Trophoblast cell (in vitro differentiated cells and primary cell): ENCODE data around the gene LIPC.

Experiments
- DNase-seq, 2 donors: peaks; one replicate each; pipeline ENCODE4 v3.0.0-alpha.2; 2016
- H2AFZ ChIP-seq: 2 replicates; pipeline ENCODE4 v1.6.1; 2013; ENCODE audit warnings: low read length, moderate library complexity, mild to moderate bottlenecking; ENCODE audit not compliant: insufficient read depth, poor library complexity
- H2AK5ac ChIP-seq: 2 replicates; pipeline ENCODE4 v1.6.1; 2013; ENCODE audit warnings: mild to moderate bottlenecking, low read length
- H2BK120ac ChIP-seq: 2 replicates; pipeline ENCODE4 v1.6.1; 2013; ENCODE audit warnings: low read length, mild to moderate bottlenecking, moderate library complexity; ENCODE audit not compliant: insufficient read depth, poor library complexity
- H2BK12ac ChIP-seq: 2 replicates; pipeline ENCODE4 v1.6.1; 2013; ENCODE audit warnings: mild to moderate bottlenecking, low read length, moderate library complexity
- H2BK5ac ChIP-seq: 2 replicates; pipeline ENCODE4 v1.6.1; 2013; ENCODE audit warnings: low read length, low read depth, moderate library complexity, mild to moderate bottlenecking; ENCODE audit not compliant: poor library complexity
- H3K14ac ChIP-seq: 2 replicates; pipeline ENCODE4 v1.6.1; 2013; ENCODE audit warnings: mild to moderate bottlenecking, low read length
- H3K18ac ChIP-seq: 2 replicates; pipeline ENCODE4 v1.6.1; 2013; ENCODE audit warnings: mild to moderate bottlenecking, low read length
- H3K23ac ChIP-seq: 2 replicates; pipeline ENCODE4 v1.6.1; 2013; ENCODE audit warnings: low read length
- H3K27ac ChIP-seq: 2 replicates; pipeline ENCODE4 v1.5.1; 2013; ENCODE audit warnings: low read depth, mild to moderate bottlenecking, inconsistent platforms, low read length, moderate library complexity
- H3K27me3 ChIP-seq: 2 replicates; pipeline ENCODE4 v1.6.1; 2013; ENCODE audit warnings: inconsistent platforms, mild to moderate bottlenecking, low read length, moderate library complexity; ENCODE audit not compliant: insufficient read depth
- H3K36me3 ChIP-seq, 2 experiments: 1 replicate in 1 of 2; 2 replicates in 1 of 2; pipeline ENCODE4 v1.6.1; 2013; ENCODE audit warnings: low read length in 2 of 2, mild to moderate bottlenecking in 2 of 2, moderate library complexity in 1 of 2; ENCODE audit not compliant: insufficient read depth in 2 of 2, control insufficient read depth in 1 of 2
- H3K4ac ChIP-seq: 2 replicates; pipeline ENCODE4 v1.6.1; 2013; ENCODE audit warnings: low read depth, mild to moderate bottlenecking, low read length, moderate library complexity
- H3K4me1 ChIP-seq, 2 experiments: 1 replicate in 1 of 2; 2 replicates in 1 of 2; pipeline ENCODE4 v1.6.1; 2013; ENCODE audit warnings: low read length in 2 of 2, mild to moderate bottlenecking in 2 of 2, moderate library complexity in 1 of 2; ENCODE audit not compliant: insufficient read depth in 2 of 2, control insufficient read depth in 1 of 2
- H3K4me2 ChIP-seq: 2 replicates; pipeline ENCODE4 v1.6.1; 2013; ENCODE audit warnings: inconsistent platforms, mild to moderate bottlenecking, low read length, moderate library complexity
- H3K4me3 ChIP-seq: 2 replicates; pipeline ENCODE4 v1.5.1; 2013; ENCODE audit warnings: mild to moderate bottlenecking, low read depth, low read length, inconsistent platforms
- H3K79me1 ChIP-seq: one replicate; pipeline ENCODE4 v1.6.1; 2013; ENCODE audit warnings: low read length
- H3K79me2 ChIP-seq: 2 replicates; pipeline ENCODE4 v1.6.1; 2013; ENCODE audit warnings: low read length, mild to moderate bottlenecking; ENCODE audit not compliant: control insufficient read depth, insufficient read depth, poor library complexity
- H3K9ac ChIP-seq: 2 replicates; pipeline ENCODE4 v1.6.1; 2013; ENCODE audit warnings: mild to moderate bottlenecking, low read length
- H3K9me3 ChIP-seq: 2 replicates; pipeline ENCODE4 v1.6.1; 2013; ENCODE audit warnings: low read depth, mild to moderate bottlenecking, control low read depth, inconsistent platforms, low read length; ENCODE audit not compliant: insufficient read depth
- H4K12ac ChIP-seq: 2 replicates; pipeline ENCODE4 v1.6.1; 2013; ENCODE audit warnings: low read depth, mild to moderate bottlenecking, low read length, moderate library complexity
- H4K8ac ChIP-seq: 2 replicates; pipeline ENCODE4 v1.6.1; 2013; ENCODE audit warnings: low read depth, mild to moderate bottlenecking, low read length, moderate library complexity
- H4K91ac ChIP-seq: one replicate; pipeline ENCODE4 v1.6.1; 2013; ENCODE audit warnings: low read depth, mild to moderate bottlenecking, low read length, moderate library complexity
- WGBS: extraction: QIAGEN DNeasy Blood & Tissue Kit; methylation state at CpG from one replicate; pipeline ENCODE4 v1.1.7; 2013; ENCODE audit warnings: missing lambda C conversion rate; ENCODE audit not compliant: insufficient read length, insufficient coverage; ENCODE audit errors: extremely low coverage; 5-methylcytosine and 5-hydroxymethylcytosine counted together

Gene LIPC

GRCh38 chr15:58407236-58407775 lies 24.5 kb upstream of the LIPC start:
- H3K4me1 ChIP-seq = no peaks in the 10 kb centered on the region
- no peak overlapping the region for H3K4me2 ChIP-seq
- no peak overlapping the region for H3K18ac ChIP-seq
- H2AK5ac ChIP-seq = no peak overlapping the region
- H3K27ac ChIP-seq = no peak overlapping the region
- no peak overlapping the region for H2BK120ac ChIP-seq
- no peak overlapping the region for H2BK5ac ChIP-seq
- H3K14ac ChIP-seq = no peak overlapping the region
- H2BK12ac ChIP-seq = no peak overlapping the region
- H3K4me3 ChIP-seq = no peak overlapping the region
- no peak overlapping the region for H2AFZ ChIP-seq
- H3K4ac ChIP-seq = no peak overlapping the region
- no peak overlapping the region for H4K12ac ChIP-seq
- H3K79me1 ChIP-seq = peaks cover 2% of the 10 kb centered on the region
- no peak for DNase-seq
- H3K27me3 ChIP-seq = no peaks in the 10 kb centered on the region
- no peak overlapping the region for H4K91ac ChIP-seq
- no CpG with 5 or more reads among the region's 1 CpG for WGBS
- H3K79me2 ChIP-seq = no peaks in the 10 kb centered on the region
- no peak overlapping the region for H3K9ac ChIP-seq
- no peaks in the 10 kb centered on the region for H3K9me3 ChIP-seq
- no peak overlapping the region for H3K23ac ChIP-seq
- no peak overlapping the region for H4K8ac ChIP-seq
- H3K36me3 ChIP-seq = no peaks in the 10 kb centered on the region

- no CpG with 5 or more reads among the region's 4 CpGs for WGBS
- peaks cover 2% of the 10 kb centered on the region for H3K79me1 ChIP-seq
- H3K4ac ChIP-seq = no peak overlapping the region
- no peak overlapping the region for H2BK12ac ChIP-seq
- no peak overlapping the region for H3K14ac ChIP-seq
- DNase-seq = no peak
- H2BK120ac ChIP-seq = no peak overlapping the region
- H2AFZ ChIP-seq = no peak overlapping the region
- no peaks in the 10 kb centered on the region for H3K27me3 ChIP-seq
- no peaks in the 10 kb centered on the region for H3K36me3 ChIP-seq
- H2AK5ac ChIP-seq = no peak overlapping the region
- no peak overlapping the region for H3K27ac ChIP-seq
- no peaks in the 10 kb centered on the region for H3K9me3 ChIP-seq
- H4K91ac ChIP-seq = no peak overlapping the region
- H4K12ac ChIP-seq = no peak overlapping the region
- H3K23ac ChIP-seq = no peak overlapping the region
- no peak overlapping the region for H3K9ac ChIP-seq
- no peaks in the 10 kb centered on the region for H3K4me1 ChIP-seq
- no peak overlapping the region for H4K8ac ChIP-seq
- H3K79me2 ChIP-seq = no peaks in the 10 kb centered on the region
- no peak overlapping the region for H3K18ac ChIP-seq
- no peak overlapping the region for H3K4me3 ChIP-seq
- no peak overlapping the region for H2BK5ac ChIP-seq
- no peak overlapping the region for H3K4me2 ChIP-seq
Measured at GRCh38 chr15:58407778-58408177, 24.0 kb upstream of the LIPC start.

GRCh38 chr15:58409861-58410260 lies 21.9 kb upstream of the LIPC start:
- H3K18ac ChIP-seq = no peak overlapping the region
- no peak overlapping the region for H3K14ac ChIP-seq
- no peak overlapping the region for H3K4me2 ChIP-seq
- no peaks in the 10 kb centered on the region for H3K27me3 ChIP-seq
- no peak for DNase-seq
- no peaks in the 10 kb centered on the region for H3K36me3 ChIP-seq
- no peak overlapping the region for H3K4ac ChIP-seq
- no peak overlapping the region for H3K9ac ChIP-seq
- no peaks in the 10 kb centered on the region for H3K79me2 ChIP-seq
- H3K79me1 ChIP-seq = peaks cover 2% of the 10 kb centered on the region
- H4K12ac ChIP-seq = no peak overlapping the region
- H4K8ac ChIP-seq = no peak overlapping the region
- no peaks in the 10 kb centered on the region for H3K9me3 ChIP-seq
- no peak overlapping the region for H2BK12ac ChIP-seq
- H3K4me1 ChIP-seq = no peaks in the 10 kb centered on the region
- H2BK120ac ChIP-seq = no peak overlapping the region
- H3K27ac ChIP-seq = no peak overlapping the region
- no peak overlapping the region for H4K91ac ChIP-seq
- no peak overlapping the region for H3K4me3 ChIP-seq
- H3K23ac ChIP-seq = no peak overlapping the region
- no peak overlapping the region for H2AFZ ChIP-seq
- H2BK5ac ChIP-seq = no peak overlapping the region
- H2AK5ac ChIP-seq = no peak overlapping the region

- Histone ChIP-seq H3K27me3 (no peaks in the 10 kb centered on the region), H2AK5ac (no peak overlapping the region), H2AFZ (no peak overlapping the region), H3K18ac (no peak overlapping the region), H3K36me3 (no peaks in the 10 kb centered on the region), H2BK120ac (no peak overlapping the region), H3K79me1 (peaks cover 2% of the 10 kb centered on the region), H3K79me2 (no peaks in the 10 kb centered on the region), H3K9me3 (no peaks in the 10 kb centered on the region), H3K9ac (no peak overlapping the region), H3K23ac (no peak overlapping the region), H3K4me3 (no peak overlapping the region), H4K8ac (no peak overlapping the region), H3K27ac (no peak overlapping the region), H2BK12ac (no peak overlapping the region), H4K91ac (no peak overlapping the region), H3K4ac (no peak overlapping the region), H4K12ac (no peak overlapping the region), H3K4me2 (no peak overlapping the region), H3K4me1 (no peaks in the 10 kb centered on the region), H3K14ac (no peak overlapping the region), H2BK5ac (no peak overlapping the region)
- no CpG with 5 or more reads among the region's 4 CpGs for WGBS
- DNase-seq = no peak
Measured at GRCh38 chr15:58410353-58410752, 21.4 kb upstream of the LIPC start.
